Measurements from ENCODE around the gene RPS26.
"Not testable (repeated sequence)": the region's sequence is repeated elsewhere in the genome, so short reads cannot be mapped to it uniquely, and the experiment has no call there.

DNA sequence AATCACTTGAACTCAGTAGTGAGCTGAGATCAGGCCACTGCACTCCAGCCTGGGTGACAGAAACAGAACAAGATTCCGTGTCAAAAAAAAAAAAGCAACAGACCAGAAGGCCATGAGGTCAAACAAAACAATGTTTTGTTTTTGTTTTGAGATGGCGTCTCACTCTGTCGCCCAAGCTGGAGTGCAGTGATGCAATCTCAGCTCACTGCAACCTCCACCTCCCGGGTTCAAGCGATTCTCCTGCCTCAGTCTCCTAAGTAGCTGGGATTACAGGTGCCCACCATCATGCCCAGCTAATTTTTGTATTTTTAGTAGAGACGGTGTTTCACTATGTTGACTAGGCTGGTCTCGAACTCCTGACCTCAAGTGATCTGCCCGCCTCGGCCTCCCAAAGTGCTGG lies 36.2 kb downstream of the RPS26 start:
- TF ChIP-seq YY1 (IDR thresholded peaks at IDR 0.05; ENCODE audit: insufficient read depth, insufficient read length); SUZ12 (IDR thresholded peaks at IDR 0.05; ENCODE audit: extremely low read depth, insufficient read depth, insufficient read length); ZNF274 (IDR thresholded peaks at IDR 0.05; ENCODE audit: low read depth, low read length): not testable (repeated sequence)
